Measurements from ENCODE around the gene DDAH2.

GRCh38 chr6:31692353-31692752, 36.7 kb downstream of the DDAH2 start:
- TF ChIP-seq YY1 (IDR thresholded peaks at IDR 0.05; ENCODE audit: insufficient read depth, insufficient read length) (no peak), ZNF274 (IDR thresholded peaks at IDR 0.05; ENCODE audit: low read depth, low read length) (no peak), SUZ12 (IDR thresholded peaks at IDR 0.05; ENCODE audit: extremely low read depth, insufficient read depth, insufficient read length) (no peak)

Measured in NT2/D1 (cell line).